Kidney epithelial cell (primary cell): Measurements from ENCODE around the gene LRRFIP1. TPM values are rescaled to one million over a fixed set of nuclear protein-coding genes. Genes with fewer than 3 reads are reported as not detected.
A peak's percentile ranks its signal among the peaks of the same experiment; 100 is the strongest.
"Not testable (repeated sequence)": the region's sequence is repeated elsewhere in the genome, so short reads cannot be mapped to it uniquely, and the experiment has no call there.

Experiments
- DNase-seq: peaks from one replicate; pipeline ENCODE4 v3.0.0-alpha.2; 2010; ENCODE audit warnings: low read depth
- H3K27me3 ChIP-seq: 2 replicates; pipeline ENCODE4 v1.6.0; 2011; ENCODE audit warnings: low read length; ENCODE audit not compliant: control insufficient read depth, insufficient read depth
- H3K36me3 ChIP-seq: 2 replicates; pipeline ENCODE4 v1.5.1; 2011; ENCODE audit warnings: low read length; ENCODE audit not compliant: control insufficient read depth, insufficient read depth
- H3K4me3 ChIP-seq: 2 replicates; pipeline ENCODE4 v1.5.1; 2011; ENCODE audit warnings: low read depth, mild to moderate bottlenecking, control low read depth, low read length
- total RNA-seq: library from RNA; depleted of rRNA; stranded (reverse); fragments of >200 nt; gene quantifications from 2 replicates; pipeline ENCODE4 v1.2.3, GENCODE V29; 2015
- TF ChIP-seq, protein P1 (sequence below): IDR thresholded peaks from 2 replicates; pipeline ENCODE4 v1.5.1; 2011; ENCODE audit warnings: mild to moderate bottlenecking, moderate library complexity, low read length, control low read depth, inconsistent platforms; ENCODE audit not compliant: insufficient read depth, poor library complexity, severe bottlenecking

LRRFIP1 gene
- total RNA-seq, 1 donor from 2014 or later, result 97.5 TPM

DNA sequence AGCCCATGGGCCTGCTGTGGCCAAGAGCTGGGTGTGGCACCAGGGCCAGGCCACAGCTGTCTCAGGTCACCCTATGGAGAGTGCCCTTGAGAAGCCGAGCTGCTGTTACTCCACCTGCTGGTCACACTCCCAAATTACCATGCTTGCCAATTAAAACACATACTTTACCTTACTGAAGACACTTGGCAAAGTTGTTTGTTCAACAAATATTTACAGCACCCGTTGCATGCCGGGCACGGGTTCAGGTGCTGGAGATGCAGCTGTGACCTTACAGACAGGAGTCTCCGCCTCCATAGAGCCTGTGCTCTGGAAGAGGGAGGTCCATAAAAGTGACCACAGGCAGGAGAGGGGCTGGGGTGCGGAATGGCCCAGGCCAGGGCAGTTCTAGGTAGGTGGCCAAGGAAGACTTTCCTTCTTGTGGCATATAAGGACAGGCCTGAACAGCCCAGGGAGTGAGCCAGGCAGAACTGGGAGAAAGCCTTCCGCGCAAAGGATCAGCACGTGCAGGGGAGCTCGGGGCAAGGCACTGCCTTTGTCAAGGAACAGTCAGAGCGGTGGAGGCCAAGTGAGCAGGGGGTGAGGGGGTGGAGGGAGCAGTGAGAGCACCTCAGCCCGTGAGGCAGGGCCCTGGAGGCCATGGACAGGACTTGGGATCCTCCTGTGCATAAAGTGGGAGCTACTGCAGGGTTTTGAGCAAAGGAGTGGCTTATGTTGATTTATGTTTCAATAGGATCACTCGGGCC is 147.6 kb downstream of the LRRFIP1 start:
- peak; percentile 7 for DNase-seq
- Histone ChIP-seq H3K4me3 (no peak overlapping the region), H3K36me3 (peaks cover 2% of the 10 kb centered on the region), H3K27me3 (no peaks in the 10 kb centered on the region)
- TF ChIP-seq, protein P1, sequence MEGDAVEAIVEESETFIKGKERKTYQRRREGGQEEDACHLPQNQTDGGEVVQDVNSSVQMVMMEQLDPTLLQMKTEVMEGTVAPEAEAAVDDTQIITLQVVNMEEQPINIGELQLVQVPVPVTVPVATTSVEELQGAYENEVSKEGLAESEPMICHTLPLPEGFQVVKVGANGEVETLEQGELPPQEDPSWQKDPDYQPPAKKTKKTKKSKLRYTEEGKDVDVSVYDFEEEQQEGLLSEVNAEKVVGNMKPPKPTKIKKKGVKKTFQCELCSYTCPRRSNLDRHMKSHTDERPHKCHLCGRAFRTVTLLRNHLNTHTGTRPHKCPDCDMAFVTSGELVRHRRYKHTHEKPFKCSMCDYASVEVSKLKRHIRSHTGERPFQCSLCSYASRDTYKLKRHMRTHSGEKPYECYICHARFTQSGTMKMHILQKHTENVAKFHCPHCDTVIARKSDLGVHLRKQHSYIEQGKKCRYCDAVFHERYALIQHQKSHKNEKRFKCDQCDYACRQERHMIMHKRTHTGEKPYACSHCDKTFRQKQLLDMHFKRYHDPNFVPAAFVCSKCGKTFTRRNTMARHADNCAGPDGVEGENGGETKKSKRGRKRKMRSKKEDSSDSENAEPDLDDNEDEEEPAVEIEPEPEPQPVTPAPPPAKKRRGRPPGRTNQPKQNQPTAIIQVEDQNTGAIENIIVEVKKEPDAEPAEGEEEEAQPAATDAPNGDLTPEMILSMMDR, result peak; percentile 65

DNA sequence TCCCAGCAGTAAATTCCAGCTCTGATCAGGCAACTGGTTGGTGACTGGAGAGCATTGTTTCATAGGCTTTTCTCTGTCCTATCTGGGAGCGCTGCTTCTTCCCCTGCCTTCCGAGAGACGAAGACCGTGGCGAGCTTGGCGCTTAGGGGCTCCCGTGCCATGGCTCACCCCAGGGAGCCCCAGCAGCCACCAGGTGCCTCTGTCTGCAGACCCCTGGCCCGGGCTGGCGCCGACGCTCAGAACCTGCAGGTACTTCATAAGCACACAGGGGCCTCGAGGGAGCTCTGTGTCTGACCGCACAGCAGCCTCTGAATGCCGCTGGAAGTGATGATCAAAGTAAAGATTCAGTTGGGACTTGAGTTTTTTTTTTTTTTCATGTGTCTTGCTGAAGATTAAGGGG is 152.1 kb downstream of the LRRFIP1 start:
- peaks cover 2% of the 10 kb centered on the region for H3K36me3 ChIP-seq

GRCh38 chr2:237782181-237782580 is 154.8 kb downstream of the LRRFIP1 start:
- Histone ChIP-seq H3K36me3 (peaks cover 1% of the 10 kb centered on the region), H3K4me3 (no peak overlapping the region), H3K27me3 (no peaks in the 10 kb centered on the region)
- TF ChIP-seq, protein P1, result no peak
- no peak for DNase-seq

More for the DNA sequence above, 152.1 kb downstream of the LRRFIP1 start:
- DNase-seq, result no peak
- Histone ChIP-seq H3K4me3 (no peak overlapping the region), H3K27me3 (no peaks in the 10 kb centered on the region)
- TF ChIP-seq, protein P1, result no peak

GRCh38 chr2:237783678-237784077 is 156.3 kb downstream of the LRRFIP1 start:
- H3K4me3 ChIP-seq, DNase-seq, H3K36me3 ChIP-seq, H3K27me3 ChIP-seq: not testable (repeated sequence)

- Histone ChIP-seq H3K36me3 (no peaks in the 10 kb centered on the region), H3K4me3 (no peak overlapping the region), H3K27me3 (no peaks in the 10 kb centered on the region)
- TF ChIP-seq, protein P1, result no peak
- DNase-seq, result no peak
Observed at GRCh38 chr2:237786936-237787335, 159.5 kb downstream of the LRRFIP1 start.

GRCh38 chr2:237790353-237790752 is 163.0 kb downstream of the LRRFIP1 start:
- no peaks in the 10 kb centered on the region for H3K36me3 ChIP-seq
- no peak for DNase-seq
- no peak overlapping the region for H3K4me3 ChIP-seq
- H3K27me3 ChIP-seq, result no peaks in the 10 kb centered on the region
- TF ChIP-seq, protein P1, result no peak
